NB4 (cell line): Measurements from ENCODE around the gene UBA1.

Source experiments
- MAX ChIP-seq: IDR thresholded peaks from 2 replicates; pipeline ENCODE4 v1.6.1; 2011; ENCODE audit warnings: low read depth, low read length
- TF ChIP-seq, protein P1 (sequence below): IDR thresholded peaks from one replicate; pipeline ENCODE4 v1.5.1; 2012; ENCODE audit warnings: low read depth, low read length

- TF ChIP-seq, protein P1, sequence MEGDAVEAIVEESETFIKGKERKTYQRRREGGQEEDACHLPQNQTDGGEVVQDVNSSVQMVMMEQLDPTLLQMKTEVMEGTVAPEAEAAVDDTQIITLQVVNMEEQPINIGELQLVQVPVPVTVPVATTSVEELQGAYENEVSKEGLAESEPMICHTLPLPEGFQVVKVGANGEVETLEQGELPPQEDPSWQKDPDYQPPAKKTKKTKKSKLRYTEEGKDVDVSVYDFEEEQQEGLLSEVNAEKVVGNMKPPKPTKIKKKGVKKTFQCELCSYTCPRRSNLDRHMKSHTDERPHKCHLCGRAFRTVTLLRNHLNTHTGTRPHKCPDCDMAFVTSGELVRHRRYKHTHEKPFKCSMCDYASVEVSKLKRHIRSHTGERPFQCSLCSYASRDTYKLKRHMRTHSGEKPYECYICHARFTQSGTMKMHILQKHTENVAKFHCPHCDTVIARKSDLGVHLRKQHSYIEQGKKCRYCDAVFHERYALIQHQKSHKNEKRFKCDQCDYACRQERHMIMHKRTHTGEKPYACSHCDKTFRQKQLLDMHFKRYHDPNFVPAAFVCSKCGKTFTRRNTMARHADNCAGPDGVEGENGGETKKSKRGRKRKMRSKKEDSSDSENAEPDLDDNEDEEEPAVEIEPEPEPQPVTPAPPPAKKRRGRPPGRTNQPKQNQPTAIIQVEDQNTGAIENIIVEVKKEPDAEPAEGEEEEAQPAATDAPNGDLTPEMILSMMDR, result no peak
- no peak for TF ChIP-seq MAX
These were observed 6.9 kb downstream of the UBA1 start for GRCh38 chrX:47200385-47201150.
